Left lobe of liver (tissue), 2 donors: ENCODE measurements around the gene SFXN3. TPM values are rescaled to one million over a fixed set of nuclear protein-coding genes. Genes with fewer than 3 reads are reported as not detected.
"Not testable (repeated sequence)": the region's sequence is repeated elsewhere in the genome, so short reads cannot be mapped to it uniquely, and the experiment has no call there.

Source experiments
- ATAC-seq: fragments of 200-7000 bp; cut with Tn5 transposase; one replicate; pipeline ENCODE4 v1.9.1; 2020; ENCODE audit warnings: mild to moderate bottlenecking, moderate library complexity
- DNase-seq: peaks from one replicate; pipeline ENCODE4 v3.0.0-alpha.2; 2020; ENCODE audit warnings: low spot score
- total RNA-seq: library from RNA; stranded (reverse); gene quantifications from one replicate; pipeline ENCODE4 v1.2.1, GENCODE V29; 2021
- donor health status: DM: no; HTN: no; CAD: no; lungs with moderate emphysema.
- donor health status: DM: no; HTN: yes; CAD: no.

SFXN3 gene
- total RNA-seq, 1 donor from 2014 or later = 5.2 TPM

- no peak for ATAC-seq
Measured at GRCh38 chr10:101033276-101033675, 2.2 kb downstream of the SFXN3 start.

GRCh38 chr10:101034404-101034803, 3.4 kb downstream of the SFXN3 start:
- not testable (repeated sequence) for DNase-seq, ATAC-seq

More at GRCh38 chr10:101033276-101033675, 2.2 kb downstream of the SFXN3 start:
- no peak for DNase-seq

GRCh38 chr10:101035314-101035713, 4.3 kb downstream of the SFXN3 start:
- DNase-seq = no peak
- no peak for ATAC-seq

- DNase-seq = no peak
Measured at GRCh38 chr10:101035916-101036702, 5.1 kb downstream of the SFXN3 start.

GRCh38 chr10:101036726-101037125, 5.7 kb downstream of the SFXN3 start:
- DNase-seq (no peak), ATAC-seq (no peak)

More at GRCh38 chr10:101035916-101036702, 5.1 kb downstream of the SFXN3 start:
- no peak for ATAC-seq

GRCh38 chr10:101038484-101038883, 7.5 kb downstream of the SFXN3 start:
- DNase-seq = no peak
- ATAC-seq = no peak

- no peak for DNase-seq
- ATAC-seq = no peak
Measured at GRCh38 chr10:101040061-101040460, 9.0 kb downstream of the SFXN3 start.

- DNase-seq (no peak), ATAC-seq (no peak)
Measured at GRCh38 chr10:101040851-101041250, 9.8 kb downstream of the SFXN3 start.

GRCh38 chr10:101041252-101041761, 10.3 kb downstream of the SFXN3 start:
- DNase-seq = peak; percentile 80
- ATAC-seq = peak; percentile 72

- no peak for ATAC-seq
Measured at GRCh38 chr10:101042118-101042517, 11.1 kb downstream of the SFXN3 start.

GRCh38 chr10:101042667-101043362, 11.8 kb downstream of the SFXN3 start:
- ATAC-seq (peak; percentile 95), DNase-seq (peak; percentile 98)

More at GRCh38 chr10:101042118-101042517, 11.1 kb downstream of the SFXN3 start:
- DNase-seq = no peak

- DNase-seq (no peak), ATAC-seq (no peak)
Measured at GRCh38 chr10:101043363-101043707, 12.3 kb downstream of the SFXN3 start.

- ATAC-seq (no peak), DNase-seq (no peak)
Measured at GRCh38 chr10:101044117-101044516, 13.1 kb downstream of the SFXN3 start.

GRCh38 chr10:101046332-101047238, 15.6 kb downstream of the SFXN3 start:
- ATAC-seq (no peak), DNase-seq (no peak)

- DNase-seq = no peak
- ATAC-seq = no peak
Measured at GRCh38 chr10:101047268-101047667, 16.2 kb downstream of the SFXN3 start.

GRCh38 chr10:101047961-101048892, 17.2 kb downstream of the SFXN3 start:
- DNase-seq = no peak

GRCh38 chr10:101050208-101051069, 19.4 kb downstream of the SFXN3 start:
- DNase-seq (peak; percentile 68), ATAC-seq (peak; percentile 96)

More at GRCh38 chr10:101047961-101048892, 17.2 kb downstream of the SFXN3 start:
- no peak for ATAC-seq

GRCh38 chr10:101052285-101052684, 21.3 kb downstream of the SFXN3 start:
- ATAC-seq (no peak), DNase-seq (no peak)

GRCh38 chr10:101053516-101053915, 22.5 kb downstream of the SFXN3 start:
- DNase-seq (no peak), ATAC-seq (no peak)
